ENCODE measurements around the gene SGSM1. TPM values are rescaled to one million over a fixed set of nuclear protein-coding genes. Genes with fewer than 3 reads are reported as not detected.

SGSM1 gene
- total RNA-seq, 4 donors from 2014 or later, result 1.2 to 2.2 (median 1.6) TPM

- intact Hi-C loops (cut with DNase I), result no loop called here
- Histone ChIP-seq H3K4me1 (peaks cover 37 to 54% (median 49%) of the 10 kb centered on the region in 4 donors), H3K27me3 (no peaks in the 10 kb centered on the region), H3K4me3 (peak overlapping the region; percentile 60 to 72 (median 64)), H3K9me3 (no peaks in the 10 kb centered on the region), H3K36me3 (no peaks in the 10 kb centered on the region), H3K27ac (replicated peaks in 1 of 4) (peak overlapping the region; percentile 77 to 83 (median 80))
- no peak for TF ChIP-seq EP300 (IDR thresholded peaks at IDR 0.05)
- no peak for TF ChIP-seq POLR2A (IDR thresholded peaks at IDR 0.05; ENCODE audit: low read depth)
- no peak for TF ChIP-seq POLR2AphosphoS5 (IDR thresholded peaks at IDR 0.05)
- TF ChIP-seq, protein P1, sequence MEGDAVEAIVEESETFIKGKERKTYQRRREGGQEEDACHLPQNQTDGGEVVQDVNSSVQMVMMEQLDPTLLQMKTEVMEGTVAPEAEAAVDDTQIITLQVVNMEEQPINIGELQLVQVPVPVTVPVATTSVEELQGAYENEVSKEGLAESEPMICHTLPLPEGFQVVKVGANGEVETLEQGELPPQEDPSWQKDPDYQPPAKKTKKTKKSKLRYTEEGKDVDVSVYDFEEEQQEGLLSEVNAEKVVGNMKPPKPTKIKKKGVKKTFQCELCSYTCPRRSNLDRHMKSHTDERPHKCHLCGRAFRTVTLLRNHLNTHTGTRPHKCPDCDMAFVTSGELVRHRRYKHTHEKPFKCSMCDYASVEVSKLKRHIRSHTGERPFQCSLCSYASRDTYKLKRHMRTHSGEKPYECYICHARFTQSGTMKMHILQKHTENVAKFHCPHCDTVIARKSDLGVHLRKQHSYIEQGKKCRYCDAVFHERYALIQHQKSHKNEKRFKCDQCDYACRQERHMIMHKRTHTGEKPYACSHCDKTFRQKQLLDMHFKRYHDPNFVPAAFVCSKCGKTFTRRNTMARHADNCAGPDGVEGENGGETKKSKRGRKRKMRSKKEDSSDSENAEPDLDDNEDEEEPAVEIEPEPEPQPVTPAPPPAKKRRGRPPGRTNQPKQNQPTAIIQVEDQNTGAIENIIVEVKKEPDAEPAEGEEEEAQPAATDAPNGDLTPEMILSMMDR (IDR thresholded peaks at IDR 0.05), result no peak
- DNase-seq (ENCODE audit: extremely low spot score), result no peak
- 59% methylated on average over 6 of the region's 11 CpGs for WGBS
Observed at GRCh38 chr22:24806663-24807001, 621 bp downstream of the SGSM1 start.

DNA sequence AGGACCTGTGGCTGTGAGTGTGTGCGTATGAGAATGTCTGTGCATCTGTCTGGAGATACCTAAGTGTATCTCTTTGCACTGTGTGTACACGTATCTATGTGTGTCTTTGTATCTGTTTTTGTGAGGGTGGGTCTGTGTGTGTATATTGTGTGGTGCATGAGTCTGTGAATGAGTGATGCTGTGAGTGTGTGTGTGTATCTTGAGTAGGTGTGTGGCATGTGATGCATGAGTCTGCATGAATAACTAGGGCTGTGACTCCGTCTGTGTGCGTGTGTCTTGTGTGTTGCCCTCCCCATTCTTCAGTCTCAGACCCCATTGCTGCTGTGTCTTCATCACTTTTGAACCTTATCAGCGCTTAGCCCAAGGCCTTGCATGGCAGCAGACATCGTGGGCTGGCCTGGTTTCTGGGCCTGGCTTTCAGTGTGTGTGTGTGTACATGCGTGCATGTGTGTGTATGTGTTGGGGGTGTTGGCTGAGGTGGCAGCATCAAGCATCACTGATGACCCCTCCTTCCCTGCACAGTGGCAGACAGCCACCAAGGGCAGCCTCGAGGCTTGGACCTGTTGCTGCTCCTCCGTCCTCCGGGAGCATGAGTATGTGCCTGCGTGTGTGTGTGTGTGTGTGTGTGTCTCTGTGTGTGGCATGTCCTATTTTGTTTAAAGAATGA, 1.4 kb downstream of the SGSM1 start:
- H3K4me1 ChIP-seq, result peaks cover 37 to 54% (median 49%) of the 10 kb centered on the region in 4 donors
- H3K9me3 ChIP-seq, result no peaks in the 10 kb centered on the region
- H3K4me3 ChIP-seq, result peak overlapping the region in 1 of 4 donors; percentile 72
- H3K27me3 ChIP-seq, result no peaks in the 10 kb centered on the region
- 65% methylated on average over 11 of the region's 11 CpGs for WGBS
- peak overlapping the region; percentile 77 to 83 (median 80) for H3K27ac ChIP-seq (replicated peaks in 1 of 4)
- intact Hi-C loops (cut with DNase I), result no loop called here
- no peak for DNase-seq (ENCODE audit: extremely low spot score)
- no peaks in the 10 kb centered on the region for H3K36me3 ChIP-seq
- TF ChIP-seq POLR2A (IDR thresholded peaks at IDR 0.05; ENCODE audit: low read depth), result no peak
- TF ChIP-seq EP300 (IDR thresholded peaks at IDR 0.05), result no peak
- TF ChIP-seq, protein P1 (IDR thresholded peaks at IDR 0.05), result no peak
- no peak for TF ChIP-seq POLR2AphosphoS5 (IDR thresholded peaks at IDR 0.05)

GRCh38 chr22:24809331-24809730, 3.3 kb downstream of the SGSM1 start:
- WGBS, result 50% methylated on average over 2 of the region's 2 CpGs
- H3K9me3 ChIP-seq, result no peaks in the 10 kb centered on the region
- no peak for TF ChIP-seq EP300 (IDR thresholded peaks at IDR 0.05)
- no peak for TF ChIP-seq POLR2A (IDR thresholded peaks at IDR 0.05; ENCODE audit: low read depth)
- TF ChIP-seq POLR2AphosphoS5 (IDR thresholded peaks at IDR 0.05), result no peak
- TF ChIP-seq, protein P1 (IDR thresholded peaks at IDR 0.05), result no peak
- DNase-seq (ENCODE audit: extremely low spot score), result no peak
- no peaks in the 10 kb centered on the region for H3K36me3 ChIP-seq
- intact Hi-C loops (cut with DNase I), result no loop called here
- H3K4me1 ChIP-seq, result peaks cover 37 to 57% (median 53%) of the 10 kb centered on the region in 4 donors
- H3K27me3 ChIP-seq, result no peaks in the 10 kb centered on the region
- peak overlapping the region in 3 of 4 donors; percentile 19 to 49 (median 32) for H3K27ac ChIP-seq (replicated peaks in 1 of 4)
- H3K4me3 ChIP-seq, result no peak overlapping the region

- no peak for TF ChIP-seq POLR2A (IDR thresholded peaks at IDR 0.05; ENCODE audit: low read depth)
- TF ChIP-seq POLR2AphosphoS5 (IDR thresholded peaks at IDR 0.05), result peak in 1 of 2 donors; percentile 49
- TF ChIP-seq, protein P1 (IDR thresholded peaks at IDR 0.05), result no peak
- no peak for TF ChIP-seq EP300 (IDR thresholded peaks at IDR 0.05)
- no peak for DNase-seq (ENCODE audit: extremely low spot score)
- H3K36me3 ChIP-seq, result no peaks in the 10 kb centered on the region
- intact Hi-C loops (cut with DNase I), result no loop called here
- H3K9me3 ChIP-seq, result no peaks in the 10 kb centered on the region
- peaks cover 37 to 57% (median 53%) of the 10 kb centered on the region in 4 donors for H3K4me1 ChIP-seq
- peak overlapping the region; percentile 27 to 61 (median 36) for H3K27ac ChIP-seq (replicated peaks in 1 of 4)
- 63% methylated on average over 14 of the region's 14 CpGs for WGBS
- H3K27me3 ChIP-seq, result no peaks in the 10 kb centered on the region
- H3K4me3 ChIP-seq, result no peak overlapping the region
Observed at GRCh38 chr22:24810043-24810749, 4.2 kb downstream of the SGSM1 start.
